ENCODE measurements around the gene FFAR3.

DNA sequence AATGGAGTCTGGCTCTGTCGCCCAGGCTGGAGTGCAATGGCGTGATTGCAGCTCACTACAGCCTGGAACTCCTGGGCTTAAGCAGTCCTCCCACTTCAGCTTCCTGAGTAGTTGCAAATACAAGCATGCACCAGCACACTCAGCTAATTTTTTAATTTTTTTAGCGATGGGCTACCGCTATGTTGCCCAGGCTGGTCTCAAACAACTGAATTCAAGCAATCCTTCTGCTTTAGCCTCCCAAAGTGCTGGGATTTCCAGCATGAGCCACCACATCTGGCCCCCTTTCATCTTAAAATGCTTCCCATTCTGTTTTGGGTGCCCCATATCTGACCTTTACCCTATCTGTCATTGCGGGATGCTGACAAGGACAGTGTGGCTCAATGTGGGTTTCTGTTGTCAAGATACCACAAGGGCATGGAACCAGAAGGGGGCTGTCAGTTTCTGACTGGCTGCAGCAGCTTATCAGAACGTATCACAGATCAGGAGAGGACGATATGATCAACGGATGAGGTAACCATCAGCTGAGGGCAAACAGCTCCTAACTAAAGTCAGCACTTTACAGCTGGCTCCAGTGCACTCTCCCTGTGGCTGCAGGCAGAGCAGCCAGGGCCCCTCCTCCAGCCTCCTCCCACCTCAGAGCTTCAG is 45.0 kb downstream of the FFAR3 start:
- TF ChIP-seq ZNF347 (CRISPR knock-in tag; IDR thresholded peaks at IDR 0.05; ENCODE audit: low read depth) (no peak), NONO (IDR thresholded peaks at IDR 0.05; ENCODE audit: low read depth in 2 of 2, low read length in 1 of 2) (no peak), SP2 (IDR thresholded peaks at IDR 0.05; ENCODE audit: extremely low read depth, low read depth, low read length, poor library complexity, severe bottlenecking) (no peak), ESRRA (IDR thresholded peaks at IDR 0.05; ENCODE audit: borderline replicate concordance, low read depth) (peak; percentile 83), POLR3A (IDR thresholded peaks at IDR 0.05; ENCODE audit: borderline replicate concordance, extremely low read depth, insufficient read depth, insufficient read length) (no peak), SPI1 (IDR thresholded peaks at IDR 0.05; ENCODE audit: borderline replicate concordance, low read depth, low read length) (no peak), POLR2AphosphoS5 (IDR thresholded peaks at IDR 0.05; ENCODE audit: control insufficient read depth, insufficient read depth, low read depth, low read length) (no peak), SRF (CRISPR knock-in tag; IDR thresholded peaks at IDR 0.05) (no peak), ZNF780A (CRISPR knock-in tag; IDR thresholded peaks at IDR 0.05) (no peak)
- TF ChIP-seq, protein P1, sequence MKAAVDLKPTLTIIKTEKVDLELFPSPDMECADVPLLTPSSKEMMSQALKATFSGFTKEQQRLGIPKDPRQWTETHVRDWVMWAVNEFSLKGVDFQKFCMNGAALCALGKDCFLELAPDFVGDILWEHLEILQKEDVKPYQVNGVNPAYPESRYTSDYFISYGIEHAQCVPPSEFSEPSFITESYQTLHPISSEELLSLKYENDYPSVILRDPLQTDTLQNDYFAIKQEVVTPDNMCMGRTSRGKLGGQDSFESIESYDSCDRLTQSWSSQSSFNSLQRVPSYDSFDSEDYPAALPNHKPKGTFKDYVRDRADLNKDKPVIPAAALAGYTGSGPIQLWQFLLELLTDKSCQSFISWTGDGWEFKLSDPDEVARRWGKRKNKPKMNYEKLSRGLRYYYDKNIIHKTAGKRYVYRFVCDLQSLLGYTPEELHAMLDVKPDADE (conservative IDR thresholded peaks at IDR 0.05; ENCODE audit: control insufficient read depth, low read depth, low read length), result no peak
- TF ChIP-seq, protein P2, sequence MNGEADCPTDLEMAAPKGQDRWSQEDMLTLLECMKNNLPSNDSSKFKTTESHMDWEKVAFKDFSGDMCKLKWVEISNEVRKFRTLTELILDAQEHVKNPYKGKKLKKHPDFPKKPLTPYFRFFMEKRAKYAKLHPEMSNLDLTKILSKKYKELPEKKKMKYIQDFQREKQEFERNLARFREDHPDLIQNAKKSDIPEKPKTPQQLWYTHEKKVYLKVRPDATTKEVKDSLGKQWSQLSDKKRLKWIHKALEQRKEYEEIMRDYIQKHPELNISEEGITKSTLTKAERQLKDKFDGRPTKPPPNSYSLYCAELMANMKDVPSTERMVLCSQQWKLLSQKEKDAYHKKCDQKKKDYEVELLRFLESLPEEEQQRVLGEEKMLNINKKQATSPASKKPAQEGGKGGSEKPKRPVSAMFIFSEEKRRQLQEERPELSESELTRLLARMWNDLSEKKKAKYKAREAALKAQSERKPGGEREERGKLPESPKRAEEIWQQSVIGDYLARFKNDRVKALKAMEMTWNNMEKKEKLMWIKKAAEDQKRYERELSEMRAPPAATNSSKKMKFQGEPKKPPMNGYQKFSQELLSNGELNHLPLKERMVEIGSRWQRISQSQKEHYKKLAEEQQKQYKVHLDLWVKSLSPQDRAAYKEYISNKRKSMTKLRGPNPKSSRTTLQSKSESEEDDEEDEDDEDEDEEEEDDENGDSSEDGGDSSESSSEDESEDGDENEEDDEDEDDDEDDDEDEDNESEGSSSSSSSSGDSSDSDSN (IDR thresholded peaks at IDR 0.05; ENCODE audit: borderline replicate concordance in 1 of 2, low read depth in 2 of 2, low read length in 2 of 2), result no peak
- TF ChIP-seq, protein P3, sequence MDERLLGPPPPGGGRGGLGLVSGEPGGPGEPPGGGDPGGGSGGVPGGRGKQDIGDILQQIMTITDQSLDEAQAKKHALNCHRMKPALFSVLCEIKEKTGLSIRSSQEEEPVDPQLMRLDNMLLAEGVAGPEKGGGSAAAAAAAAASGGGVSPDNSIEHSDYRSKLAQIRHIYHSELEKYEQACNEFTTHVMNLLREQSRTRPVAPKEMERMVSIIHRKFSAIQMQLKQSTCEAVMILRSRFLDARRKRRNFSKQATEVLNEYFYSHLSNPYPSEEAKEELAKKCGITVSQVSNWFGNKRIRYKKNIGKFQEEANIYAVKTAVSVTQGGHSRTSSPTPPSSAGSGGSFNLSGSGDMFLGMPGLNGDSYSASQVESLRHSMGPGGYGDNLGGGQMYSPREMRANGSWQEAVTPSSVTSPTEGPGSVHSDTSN (CRISPR knock-in tag; IDR thresholded peaks at IDR 0.05; ENCODE audit: low read depth), result no peak
- TF ChIP-seq, protein P3 (tag; conservative IDR thresholded peaks at IDR 0.05; ENCODE audit: low read depth), result no peak
